Hematopoietic multipotent progenitor cell treated with erythropoietin and hydrocortisone succinate and interleukin-3 and kit ligand, for 17 days (in vitro differentiated cells): ENCODE results near the gene TRAPPC1.

Source experiments
- DNase-seq: peaks from one replicate; pipeline ENCODE4 v3.0.0-alpha.2; 2015; ENCODE audit warnings: low spot score

Gene TRAPPC1

GRCh38 chr17:7897090-7897489 is 34.7 kb downstream of the TRAPPC1 start:
- DNase-seq: no peak

- DNase-seq: no peak
Observed at GRCh38 chr17:7894866-7895265, 36.9 kb downstream of the TRAPPC1 start.

GRCh38 chr17:7894226-7894625 is 37.5 kb downstream of the TRAPPC1 start:
- no peak for DNase-seq

GRCh38 chr17:7893187-7893880 is 38.4 kb downstream of the TRAPPC1 start:
- DNase-seq: no peak

- peak; percentile 96 for DNase-seq
Observed at GRCh38 chr17:7889166-7889955, 42.4 kb downstream of the TRAPPC1 start.

GRCh38 chr17:7888184-7888920 is 43.4 kb downstream of the TRAPPC1 start, which contains the start of gene CHD3:
TSS of gene CHD3 (plus strand) at chr17:7888789. CDS start at chr17:7889001, 212 bp downstream.
- peak; percentile 23 for DNase-seq

GRCh38 chr17:7887482-7888183 is 44.1 kb downstream of the TRAPPC1 start:
- DNase-seq: peak; percentile 85

GRCh38 chr17:7887038-7887481 is 44.7 kb downstream of the TRAPPC1 start:
- DNase-seq: no peak

GRCh38 chr17:7886227-7887037 is 45.3 kb downstream of the TRAPPC1 start:
- DNase-seq: peak; percentile 28

GRCh38 chr17:7885367-7886226 is 46.1 kb downstream of the TRAPPC1 start:
- DNase-seq: peak; percentile 48

- no peak for DNase-seq
Observed at GRCh38 chr17:7884581-7885366, 47.0 kb downstream of the TRAPPC1 start.

GRCh38 chr17:7883781-7884386 is 47.9 kb downstream of the TRAPPC1 start:
- DNase-seq: no peak

- no peak for DNase-seq
Observed at GRCh38 chr17:7882629-7883028, 49.1 kb downstream of the TRAPPC1 start.

- no peak for DNase-seq
Observed at GRCh38 chr17:7882068-7882467, 49.7 kb downstream of the TRAPPC1 start.

GRCh38 chr17:7881276-7882054 is 50.3 kb downstream of the TRAPPC1 start:
- no peak for DNase-seq
